H9 (cell line): ENCODE results near the gene SDK2. TPM values are rescaled to one million over a fixed set of nuclear protein-coding genes. Genes with fewer than 3 reads are reported as not detected.

Experiments used
- DNase-seq: peaks from one replicate; pipeline ENCODE4 v3.0.0-alpha.2; 2017
- H2AFZ ChIP-seq: one replicate; pipeline ENCODE4 v1.6.1; 2013; ENCODE audit warnings: mild to moderate bottlenecking, low read length, control low read depth, moderate library complexity
- H2AK5ac ChIP-seq: 2 replicates; pipeline ENCODE4 v1.6.1; 2013; ENCODE audit warnings: low read length, control low read depth, mixed read lengths; ENCODE audit not compliant: insufficient read length
- H2BK120ac ChIP-seq: one replicate; pipeline ENCODE4 v1.6.1; 2013; ENCODE audit warnings: low read depth, mild to moderate bottlenecking, low read length, control low read depth, inconsistent platforms; ENCODE audit not compliant: poor library complexity, severe bottlenecking
- H2BK12ac ChIP-seq: 2 replicates; pipeline ENCODE4 v1.6.1; 2013; ENCODE audit warnings: low read length, control low read depth, mixed read lengths, low read depth; ENCODE audit not compliant: insufficient read length
- H2BK15ac ChIP-seq: 2 replicates; pipeline ENCODE4 v1.6.1; 2013; ENCODE audit warnings: low read depth, low read length, control low read depth
- H2BK20ac ChIP-seq: one replicate; pipeline ENCODE4 v1.6.1; 2013; ENCODE audit warnings: low read depth, mild to moderate bottlenecking, low read length, control low read depth, inconsistent platforms; ENCODE audit not compliant: poor library complexity, severe bottlenecking
- H2BK5ac ChIP-seq: 2 replicates; pipeline ENCODE4 v1.6.1; 2013; ENCODE audit warnings: low read length, control low read depth, mixed read lengths; ENCODE audit not compliant: insufficient read length
- H3K14ac ChIP-seq: 2 replicates; pipeline ENCODE4 v1.6.1; 2013; ENCODE audit warnings: low read length, control low read depth; ENCODE audit not compliant: insufficient read depth
- H3K18ac ChIP-seq: 2 replicates; pipeline ENCODE4 v1.6.1; 2013; ENCODE audit warnings: low read depth, mild to moderate bottlenecking, mixed read lengths, low read length, control low read depth; ENCODE audit not compliant: insufficient read length
- H3K23ac ChIP-seq: 2 replicates; pipeline ENCODE4 v1.6.1; 2013; ENCODE audit warnings: low read length, control low read depth, mixed read lengths, low read depth; ENCODE audit not compliant: insufficient read length
- H3K23me2 ChIP-seq: 2 replicates; pipeline ENCODE4 v1.6.1; 2013; ENCODE audit warnings: low read depth, mild to moderate bottlenecking, mixed read lengths, low read length, control low read depth; ENCODE audit not compliant: insufficient read length, poor library complexity, severe bottlenecking
- H3K27ac ChIP-seq: 2 replicates; pipeline ENCODE4 v1.5.1; 2013; ENCODE audit warnings: low read length, control low read depth, mixed read lengths, low read depth; ENCODE audit not compliant: insufficient read length
- H3K27me3 ChIP-seq: 2 replicates; pipeline ENCODE4 v1.6.1; 2013; ENCODE audit warnings: low read length, control low read depth, inconsistent platforms; ENCODE audit not compliant: insufficient read depth
- H3K4ac ChIP-seq: 2 replicates; pipeline ENCODE4 v1.6.1; 2013; ENCODE audit warnings: low read depth, mild to moderate bottlenecking, control low read depth, inconsistent platforms, low read length, moderate library complexity
- H3K4me1 ChIP-seq: 2 replicates; pipeline ENCODE4 v1.6.1; 2013; ENCODE audit warnings: low read length, control low read depth, inconsistent platforms; ENCODE audit not compliant: insufficient read depth
- H3K4me2 ChIP-seq: 2 replicates; pipeline ENCODE4 v1.6.1; 2013; ENCODE audit warnings: low read length, control low read depth, mixed read lengths; ENCODE audit not compliant: insufficient read length, insufficient read depth
- H3K56ac ChIP-seq: 2 replicates; pipeline ENCODE4 v1.6.1; 2013; ENCODE audit warnings: low read depth, mild to moderate bottlenecking, mixed read lengths, low read length, control low read depth; ENCODE audit not compliant: insufficient read length
- H3K79me1 ChIP-seq: 2 replicates; pipeline ENCODE4 v1.6.1; 2013; ENCODE audit warnings: low read depth, mild to moderate bottlenecking, moderate library complexity, low read length, control low read depth, inconsistent platforms; ENCODE audit not compliant: insufficient read depth, poor library complexity, severe bottlenecking
- H3K79me2 ChIP-seq: 2 replicates; pipeline ENCODE4 v1.6.1; 2013; ENCODE audit warnings: low read length, control low read depth, inconsistent platforms; ENCODE audit not compliant: insufficient read depth
- H3K9ac ChIP-seq: 2 replicates; pipeline ENCODE4 v1.6.1; 2013; ENCODE audit warnings: low read length, control low read depth, mixed read lengths; ENCODE audit not compliant: insufficient read length; ENCODE audit errors: extremely low read depth
- H3K9me3 ChIP-seq: one replicate; pipeline ENCODE4 v1.6.1; 2013; ENCODE audit warnings: low read depth, low read length, inconsistent platforms; ENCODE audit not compliant: control insufficient read depth
- H3T11ph ChIP-seq: one replicate; pipeline ENCODE4 v1.6.1; 2013; ENCODE audit warnings: mild to moderate bottlenecking, low read length, control low read depth, inconsistent platforms
- H4K20me1 ChIP-seq: one replicate; pipeline ENCODE4 v1.6.1; 2013; ENCODE audit not compliant: control insufficient read depth, insufficient read length, insufficient read depth
- H4K5ac ChIP-seq: 2 replicates; pipeline ENCODE4 v1.6.1; 2013; ENCODE audit warnings: low read depth, mild to moderate bottlenecking, mixed read lengths, low read length, control low read depth; ENCODE audit not compliant: insufficient read length
- H4K8ac ChIP-seq: replicated peaks from 2 replicates; pipeline ENCODE4 v1.6.1; 2013; ENCODE audit warnings: low read length, control low read depth, mixed read lengths, low read depth; ENCODE audit not compliant: insufficient read length
- H4K91ac ChIP-seq: 2 replicates; pipeline ENCODE4 v1.6.1; 2013; ENCODE audit warnings: low read depth, mild to moderate bottlenecking, moderate library complexity, mixed read lengths, low read length, control low read depth; ENCODE audit not compliant: insufficient read length
- H3K27ac Mint-ChIP-seq, 3 experiments: 2 replicates in 2 of 3; 3 replicates in 1 of 3; pipeline ENCODE4 v1.8.0; 2020 to 2021; ENCODE audit warnings: mixed read lengths in 3 of 3, mild to moderate bottlenecking in 1 of 3, moderate library complexity in 1 of 3
- H3K27me3 Mint-ChIP-seq: 2 replicates; pipeline ENCODE4 v1.8.0; 2021; ENCODE audit warnings: low read depth, mild to moderate bottlenecking, moderate library complexity, mixed read lengths
- H3K36me3 Mint-ChIP-seq, 3 experiments: 2 replicates in 2 of 3; 3 replicates in 1 of 3; pipeline ENCODE4 v1.8.0; 2020 to 2021; ENCODE audit warnings: low read depth in 3 of 3, mixed read lengths in 3 of 3; ENCODE audit not compliant: insufficient read depth in 1 of 3
- H3K4me1 Mint-ChIP-seq, 2 experiments: 2 replicates each; pipeline ENCODE4 v1.8.0; 2020; ENCODE audit warnings: mixed read lengths in 2 of 2
- H3K4me3 Mint-ChIP-seq, 2 experiments: 2 replicates in 1 of 2; 3 replicates in 1 of 2; pipeline ENCODE4 v1.8.0; 2020 to 2021; ENCODE audit warnings: mild to moderate bottlenecking in 2 of 2, mixed read lengths in 2 of 2, moderate library complexity in 1 of 2
- H3K9me3 Mint-ChIP-seq, 2 experiments: 2 replicates in 1 of 2; 3 replicates in 1 of 2; pipeline ENCODE4 v1.8.0; 2020; ENCODE audit warnings: mild to moderate bottlenecking in 2 of 2, mixed read lengths in 2 of 2, moderate library complexity in 1 of 2
- CTCF ChIP-seq: fragments of 200-600 bp; sonication (generic); conservative IDR thresholded peaks from 3 replicates; pipeline ENCODE4 v1.8.0; 2021; ENCODE audit warnings: antibody characterized with exemption, mild to moderate bottlenecking
- WGBS: extraction: QIAGEN DNeasy Blood & Tissue Kit; methylation state at CpG from one replicate; pipeline ENCODE4 v1.1.7; 2013; ENCODE audit warnings: missing lambda C conversion rate, low lambda C conversion rate, mixed read lengths; ENCODE audit not compliant: insufficient read length; ENCODE audit errors: extremely low coverage; 5-methylcytosine and 5-hydroxymethylcytosine counted together
- total RNA-seq: library from RNA; stranded (reverse); gene quantifications from 2 replicates; pipeline ENCODE4 v1.2.1, GENCODE V29; 2021

The SDK2 gene
- total RNA-seq, 1 experiment from 2014 or later, result 9.1 TPM

- Histone ChIP-seq H4K91ac (no peak overlapping the region), H3K4me2 (no peak overlapping the region)
Measured at GRCh38 chr17:73316919-73317505, 327.2 kb downstream of the SDK2 start.

More at GRCh38 chr17:73316919-73317505, 327.2 kb downstream of the SDK2 start:
- Histone ChIP-seq H3K56ac (no peak overlapping the region), H2BK12ac (no peak overlapping the region), H3K4me1 (no peaks in the 10 kb centered on the region), H3K18ac (no peak overlapping the region), H3K23ac (no peak overlapping the region), H4K8ac (no peak overlapping the region), H3K23me2 (peaks cover 6% of the 10 kb centered on the region), H3K79me1 (no peaks in the 10 kb centered on the region), H2BK15ac (no peak overlapping the region), H3K9ac (no peak overlapping the region), H3K4ac (no peak overlapping the region), H4K20me1 (no peaks in the 10 kb centered on the region), H2BK5ac (no peak overlapping the region), H2AFZ (no peak overlapping the region), H2BK120ac (no peak overlapping the region), H4K5ac (no peak overlapping the region), H3K79me2 (no peaks in the 10 kb centered on the region), H2AK5ac (no peak overlapping the region), H3K9me3 (no peaks in the 10 kb centered on the region), H3K27ac (no peak overlapping the region), H3K14ac (no peak overlapping the region), H2BK20ac (no peak overlapping the region), H3K27me3 (no peaks in the 10 kb centered on the region), H3T11ph (no peak overlapping the region)
- peaks cover 33 to 34% of the 10 kb centered on the region in 2 experiments for H3K4me1 Mint-ChIP-seq
- no peak overlapping the region for H3K27ac Mint-ChIP-seq
- TF ChIP-seq CTCF, result no peak
- DNase-seq, result peak; percentile 33
- no CpG with 5 or more reads among the region's 8 CpGs for WGBS
- no peaks in the 10 kb centered on the region for H3K36me3 Mint-ChIP-seq
- H3K9me3 Mint-ChIP-seq, result peaks cover 0 to 3% of the 10 kb centered on the region in 2 experiments; a peak in 1 of 5 replicates
- peaks cover 26% of the 10 kb centered on the region for H3K27me3 Mint-ChIP-seq
- no peak overlapping the region for H3K4me3 Mint-ChIP-seq
